Articular chondrocyte of knee joint (primary cell): ENCODE data around the gene RARA. TPM values are rescaled to one million over a fixed set of nuclear protein-coding genes. Genes with fewer than 3 reads are reported as not detected.

ENCODE experiments used
- small RNA-seq: library from RNA; depleted of rRNA; stranded (forward); fragments of <200 nt; gene quantifications from one replicate; pipeline ENCODE3, GENCODE V24; 2012
- total RNA-seq: library from RNA; depleted of rRNA; stranded (reverse); fragments of >200 nt; gene quantifications from 2 replicates; pipeline ENCODE4 v1.2.3, GENCODE V29; 2012

Gene RARA
- 33.1 and 38.3 TPM in 2 replicates for total RNA-seq

DNA sequence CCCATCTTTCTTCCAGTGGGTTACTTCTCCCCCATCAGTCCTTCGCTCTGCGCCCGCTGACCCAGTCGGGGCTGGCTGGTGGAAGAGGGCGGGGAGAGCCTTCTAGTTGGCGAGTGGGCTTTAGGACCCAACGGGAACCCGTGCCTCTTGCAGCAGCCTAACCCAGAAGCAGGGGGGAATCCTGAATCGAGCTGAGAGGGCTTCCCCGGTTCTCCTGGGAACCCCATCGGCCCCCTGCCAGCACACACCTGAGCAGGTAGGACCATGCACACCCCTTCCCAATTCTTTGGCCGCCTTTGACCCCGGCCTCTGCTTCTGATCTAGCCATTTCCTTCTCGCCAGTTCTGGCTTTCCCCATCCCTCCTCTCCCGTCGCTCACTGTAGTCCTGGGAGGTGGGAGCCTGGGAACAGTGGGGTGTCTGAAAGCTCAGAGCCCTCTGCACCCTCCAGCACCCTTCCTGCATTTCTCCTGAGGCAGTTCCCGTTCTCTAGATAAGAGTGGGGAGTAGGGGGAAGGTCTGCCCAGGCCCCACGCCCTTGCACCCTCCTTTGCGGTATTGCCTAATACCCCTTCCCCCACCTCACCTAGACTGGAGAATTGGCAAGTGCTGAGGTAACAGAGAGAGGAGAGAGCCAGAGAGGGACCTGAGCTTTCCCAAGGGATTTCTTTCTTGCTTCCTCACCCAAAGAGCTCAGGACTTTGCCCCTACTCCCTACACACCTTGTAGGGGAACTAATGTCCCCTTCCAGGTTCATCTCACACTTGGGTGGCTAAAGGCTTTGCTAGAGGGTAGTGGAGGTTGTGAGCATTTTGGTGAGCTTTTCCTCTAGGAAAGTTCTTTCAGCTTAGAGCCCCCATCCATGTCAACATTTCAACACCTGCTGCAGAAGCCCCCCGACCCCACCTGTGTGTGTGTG, at the start of gene RARA:
Gene RARA, plus strand, starts transcription at position 150 of the 918 bp plus-strand sequence. CDS start 22,039 bp downstream, outside the sequence.

DNA sequence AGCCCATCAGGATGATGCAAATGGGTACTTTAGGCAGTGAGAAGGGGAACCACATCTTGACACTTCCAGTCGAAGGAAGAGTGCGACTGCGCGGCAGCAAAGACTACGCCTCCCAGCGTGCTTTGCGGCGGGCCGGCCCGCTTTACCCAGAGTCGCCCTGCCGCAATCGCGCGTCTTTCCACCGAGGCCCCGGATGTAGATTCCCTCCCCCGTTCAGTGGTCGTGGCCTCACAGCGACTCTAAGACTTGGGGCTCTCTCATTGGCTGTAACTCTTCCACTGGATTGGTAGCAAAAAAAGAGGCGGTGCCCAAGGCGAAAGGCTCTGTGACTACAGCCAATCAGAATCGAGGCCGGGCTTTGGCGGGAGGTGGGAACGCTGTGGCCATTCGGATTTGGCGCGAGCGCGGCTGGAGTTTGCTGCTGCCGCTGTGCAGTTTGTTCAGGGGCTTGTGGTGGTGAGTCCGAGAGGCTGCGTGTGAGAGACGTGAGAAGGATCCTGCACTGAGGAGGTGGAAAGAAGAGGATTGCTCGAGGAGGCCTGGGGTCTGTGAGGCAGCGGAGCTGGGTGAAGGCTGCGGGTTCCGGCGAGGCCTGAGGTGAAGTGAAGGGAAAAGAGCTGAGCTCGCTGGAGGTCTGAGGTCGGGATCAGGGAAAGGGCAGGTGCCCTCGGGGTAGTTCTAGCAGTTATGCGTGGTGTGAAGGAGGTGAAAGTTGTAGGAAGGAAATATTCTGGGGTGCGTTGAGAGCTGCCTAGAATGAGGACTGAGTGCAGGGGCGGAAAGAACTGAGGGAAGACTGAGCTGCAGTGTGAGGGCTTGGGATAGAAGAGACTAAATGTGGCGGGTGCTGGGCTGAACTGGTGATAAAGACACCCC, 21.2 kb upstream of the RARA start, which contains the start of gene CDC6:
Gene CDC6, plus strand, starts transcription at position 386 of the 876 bp plus-strand sequence. CDS start 1,542 bp downstream, outside the sequence.

DNA sequence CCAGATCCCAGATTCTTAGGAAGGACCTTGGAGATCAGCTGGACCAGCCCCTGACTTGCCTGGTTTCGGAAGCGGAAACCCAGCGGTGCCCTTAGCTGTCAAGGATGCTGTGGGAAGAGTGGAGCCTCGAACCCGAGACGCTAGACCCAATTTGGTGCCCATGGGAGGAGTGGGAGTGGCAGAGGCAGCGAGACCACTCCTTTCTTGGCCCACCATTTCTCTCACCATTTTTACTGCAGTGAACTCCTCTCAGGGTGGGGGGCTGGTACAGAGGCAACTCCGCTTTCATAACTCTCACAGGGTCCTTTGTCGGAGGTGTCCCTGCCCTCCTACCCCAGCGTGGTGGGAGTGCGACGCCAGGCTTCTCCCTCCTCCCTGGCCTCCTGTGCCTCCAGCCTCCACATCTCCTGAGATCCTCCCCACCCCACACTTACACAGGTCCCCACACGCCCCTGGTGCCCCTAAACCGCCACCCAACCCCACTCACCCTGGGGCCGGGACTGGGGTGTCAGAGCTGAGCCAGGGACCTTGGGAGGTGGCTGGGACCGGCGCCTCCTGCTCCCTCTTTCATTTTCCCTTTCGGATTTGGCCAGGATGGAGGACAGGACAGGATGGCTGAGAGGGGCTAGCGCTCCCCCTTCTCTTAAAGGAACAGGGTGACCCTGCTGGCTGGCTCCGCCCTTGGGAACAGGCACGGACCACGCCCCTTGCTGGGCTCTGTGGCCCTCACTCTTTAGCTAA, 55.3 kb downstream of the RARA start, which contains the start of gene GJD3:
Gene GJD3, minus strand, starts transcription at position 617 of the 741 bp plus-strand sequence. CDS start 922 bp downstream, outside the sequence.

Small RNA genes lying within 50 kb of the gene (small RNA-seq; reads per million reads assigned to genes)
- gene RF00019 (not detected), gene RNA5SP441 (not detected)

Other genes with a start within 250 kb of the RARA start
- 24.0 and 26.2 TPM in 2 replicates for gene THRA, start 246.2 kb upstream of the RARA start, total RNA-seq
- 4.0 and 4.8 TPM in 2 replicates for gene NR1D1, start 208.6 kb upstream of the RARA start, total RNA-seq
- 55.7 and 60.1 TPM in 2 replicates for gene MSL1, start 187.2 kb upstream of the RARA start, total RNA-seq
- 42.3 and 48.6 TPM in 2 replicates for gene CASC3, start 168.6 kb upstream of the RARA start, total RNA-seq
- 1.9 and 2.0 TPM in 2 replicates for gene RAPGEFL1, start 131.7 kb upstream of the RARA start, total RNA-seq
- gene WIPF2, start 89.9 kb upstream of the RARA start, total RNA-seq: 13.1 and 14.4 TPM in 2 replicates
- 14.0 and 20.1 TPM in 2 replicates for gene CDC6, start 21.3 kb upstream of the RARA start, total RNA-seq
- gene GJD3, start 55.6 kb downstream of the RARA start, total RNA-seq: 1.5 and 2.9 TPM in 2 replicates
- 74.2 and 92.2 TPM in 2 replicates for gene TOP2A, start 108.7 kb downstream of the RARA start, total RNA-seq
- 1,032 and 1,209 TPM in 2 replicates for gene IGFBP4, start 134.3 kb downstream of the RARA start, total RNA-seq
- 0.26 and 0.65 TPM in 2 replicates for gene TNS4, start 192.4 kb downstream of the RARA start, total RNA-seq